ENCODE measurements around the gene COL11A2.

DNA sequence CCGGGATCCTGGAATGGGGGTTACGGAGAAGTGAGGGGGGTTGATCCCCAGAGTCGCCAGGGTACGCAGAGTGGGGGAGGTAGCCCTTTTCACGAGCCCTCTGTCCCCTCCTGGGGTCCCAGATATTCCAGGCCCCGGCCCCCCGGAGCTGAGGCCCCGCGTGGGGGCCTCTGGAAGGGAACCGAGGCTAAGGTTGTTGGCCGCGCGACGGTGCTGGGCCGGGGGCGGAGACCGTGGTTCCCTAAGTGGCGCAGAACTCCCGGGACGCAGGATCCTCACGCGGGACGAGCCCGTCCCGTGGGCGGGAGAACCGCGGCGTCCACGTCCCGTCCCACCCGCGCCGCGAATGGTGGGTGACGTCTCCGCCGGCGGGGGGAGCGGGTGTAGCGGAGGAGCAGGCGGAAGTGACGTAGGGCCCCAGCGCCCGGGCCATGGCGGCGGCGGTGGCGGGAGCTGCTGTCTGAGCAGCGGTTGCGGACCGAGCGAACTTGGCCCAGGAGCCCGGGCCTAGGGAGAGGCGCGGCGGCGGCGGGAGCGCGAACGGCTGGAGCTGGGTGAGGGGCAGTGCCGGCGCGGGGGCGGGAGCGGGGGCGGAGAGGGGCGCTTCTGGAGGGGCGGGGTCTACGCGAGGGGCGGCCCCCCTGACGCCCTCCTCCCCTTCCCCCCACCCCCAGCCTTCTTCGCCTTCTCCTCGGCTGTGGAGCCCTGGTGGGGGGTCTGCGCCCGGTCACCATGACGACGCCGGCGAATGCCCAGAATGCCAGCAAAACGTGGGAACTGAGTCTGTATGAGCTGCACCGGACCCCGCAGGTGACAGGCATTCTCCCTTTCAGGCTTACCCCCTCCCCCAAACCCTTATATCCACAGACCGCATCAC, 16.1 kb upstream of the COL11A2 start, which contains the start of gene RING1:
- TF ChIP-seq, protein P1, sequence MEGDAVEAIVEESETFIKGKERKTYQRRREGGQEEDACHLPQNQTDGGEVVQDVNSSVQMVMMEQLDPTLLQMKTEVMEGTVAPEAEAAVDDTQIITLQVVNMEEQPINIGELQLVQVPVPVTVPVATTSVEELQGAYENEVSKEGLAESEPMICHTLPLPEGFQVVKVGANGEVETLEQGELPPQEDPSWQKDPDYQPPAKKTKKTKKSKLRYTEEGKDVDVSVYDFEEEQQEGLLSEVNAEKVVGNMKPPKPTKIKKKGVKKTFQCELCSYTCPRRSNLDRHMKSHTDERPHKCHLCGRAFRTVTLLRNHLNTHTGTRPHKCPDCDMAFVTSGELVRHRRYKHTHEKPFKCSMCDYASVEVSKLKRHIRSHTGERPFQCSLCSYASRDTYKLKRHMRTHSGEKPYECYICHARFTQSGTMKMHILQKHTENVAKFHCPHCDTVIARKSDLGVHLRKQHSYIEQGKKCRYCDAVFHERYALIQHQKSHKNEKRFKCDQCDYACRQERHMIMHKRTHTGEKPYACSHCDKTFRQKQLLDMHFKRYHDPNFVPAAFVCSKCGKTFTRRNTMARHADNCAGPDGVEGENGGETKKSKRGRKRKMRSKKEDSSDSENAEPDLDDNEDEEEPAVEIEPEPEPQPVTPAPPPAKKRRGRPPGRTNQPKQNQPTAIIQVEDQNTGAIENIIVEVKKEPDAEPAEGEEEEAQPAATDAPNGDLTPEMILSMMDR (IDR thresholded peaks at IDR 0.05; ENCODE audit: borderline replicate concordance, extremely low read depth, low read length, poor library complexity, severe bottlenecking) = no peak
- no peak for TF ChIP-seq EZH2 (IDR thresholded peaks at IDR 0.05; ENCODE audit: borderline replicate concordance, low read depth, low read length, severe bottlenecking)

Measured in DND-41 (cell line).